Measurements from ENCODE around the gene RREB1.

Gene RREB1

DNA sequence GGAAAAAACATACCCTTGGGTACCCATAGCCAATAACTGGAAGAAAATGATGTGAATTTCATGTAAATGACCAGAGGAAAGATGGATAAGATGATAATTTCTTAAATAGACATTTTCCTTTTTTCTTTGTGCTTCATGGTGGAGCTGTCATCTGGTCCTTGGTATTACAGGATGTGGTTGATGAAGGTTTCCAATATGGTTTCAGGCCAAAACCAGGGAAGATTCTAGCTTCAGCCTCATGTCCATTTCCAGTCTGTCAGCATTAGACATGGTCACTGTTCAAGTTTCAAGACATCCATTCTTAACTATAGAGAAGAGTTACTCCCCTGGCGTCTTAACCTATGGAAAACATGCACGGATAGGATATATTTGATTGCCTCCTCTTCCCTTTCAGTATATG is 141.6 kb downstream of the RREB1 start:
- H3K4me1 ChIP-seq (ENCODE audit: control insufficient read depth, insufficient read depth, low read length), result no peaks in the 10 kb centered on the region
- no CpG with 5 or more reads among the region's 2 CpGs for WGBS, 2 experiments
- no peak overlapping the region for H3K4me3 ChIP-seq (ENCODE audit: insufficient read depth, low read depth, low read length)
- H3K9me3 ChIP-seq (ENCODE audit: control insufficient read depth, low read length), result no peaks in the 10 kb centered on the region
- H3K27me3 ChIP-seq (ENCODE audit: control insufficient read depth, insufficient read depth, low read length, poor library complexity, severe bottlenecking), result no peaks in the 10 kb centered on the region
- no peaks in the 10 kb centered on the region for H3K36me3 ChIP-seq (ENCODE audit: control insufficient read depth, insufficient read depth, low read length)
- no peak overlapping the region for H3K27ac ChIP-seq (ENCODE audit: insufficient read depth, low read depth, low read length, poor library complexity, severe bottlenecking)

DNA sequence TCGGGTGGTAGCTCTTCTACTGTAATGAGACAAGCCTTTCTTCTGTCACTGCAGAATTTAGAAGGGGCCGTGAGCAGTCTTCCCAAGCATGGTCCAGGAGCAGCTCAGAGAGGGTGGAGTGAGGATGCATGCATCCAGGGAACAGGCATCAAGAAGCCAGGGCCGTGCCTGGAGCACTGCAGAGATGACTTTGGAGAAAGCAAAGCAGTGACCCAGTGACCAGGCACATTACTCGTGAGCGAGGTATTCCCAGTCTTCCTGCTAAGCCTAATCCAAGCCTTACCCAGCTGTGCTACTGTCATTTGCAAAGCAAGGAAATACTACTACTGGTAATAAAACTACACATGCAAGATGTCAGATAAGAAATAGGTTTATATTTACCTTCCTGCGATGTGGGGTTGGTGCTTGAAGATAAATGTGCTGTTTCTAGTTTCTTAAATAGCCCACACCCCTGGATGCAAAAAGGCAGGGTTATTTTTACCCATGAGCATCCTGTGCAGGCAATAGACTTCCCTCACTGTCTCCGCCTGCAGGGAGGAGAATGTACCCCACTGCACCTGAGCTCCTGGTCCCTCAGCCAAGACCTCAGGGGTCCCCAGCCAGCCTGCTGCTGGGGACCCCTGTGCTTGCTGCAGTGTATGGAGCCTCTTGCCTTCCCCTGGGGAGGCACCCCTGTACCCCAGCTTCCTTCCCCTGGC is 142.3 kb downstream of the RREB1 start:
- H3K27ac ChIP-seq (ENCODE audit: insufficient read depth, low read depth, low read length, poor library complexity, severe bottlenecking), result no peak overlapping the region
- H3K4me1 ChIP-seq (ENCODE audit: control insufficient read depth, insufficient read depth, low read length), result no peaks in the 10 kb centered on the region
- no peaks in the 10 kb centered on the region for H3K27me3 ChIP-seq (ENCODE audit: control insufficient read depth, insufficient read depth, low read length, poor library complexity, severe bottlenecking)
- H3K9me3 ChIP-seq (ENCODE audit: control insufficient read depth, low read length), result no peaks in the 10 kb centered on the region
- H3K4me3 ChIP-seq (ENCODE audit: insufficient read depth, low read depth, low read length), result no peak overlapping the region
- H3K36me3 ChIP-seq (ENCODE audit: control insufficient read depth, insufficient read depth, low read length), result no peaks in the 10 kb centered on the region
- 91 to 94% methylated on average over 7 of the region's 7 CpGs for WGBS, 2 experiments

DNA sequence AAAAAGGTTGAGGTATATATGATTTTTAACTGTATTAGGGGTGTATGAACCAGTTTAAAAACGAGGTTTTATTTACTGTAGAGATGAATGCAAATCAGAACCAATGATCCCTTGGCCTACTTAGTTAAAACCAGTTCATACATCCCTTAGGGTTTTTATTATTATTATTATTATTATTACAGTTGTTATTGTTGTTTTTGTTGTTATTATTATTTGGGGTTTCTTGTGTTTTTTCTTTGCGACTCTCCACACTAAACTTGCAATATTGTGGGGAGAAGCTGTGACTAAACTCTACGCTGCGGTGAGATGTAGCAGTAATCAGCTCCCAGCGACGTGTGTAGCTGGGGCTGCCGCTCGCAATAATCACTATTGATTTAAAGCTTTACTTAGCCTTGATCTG is 143.1 kb downstream of the RREB1 start:
- Histone ChIP-seq H3K4me3 (ENCODE audit: insufficient read depth, low read depth, low read length) (no peak overlapping the region), H3K4me1 (ENCODE audit: control insufficient read depth, insufficient read depth, low read length) (no peaks in the 10 kb centered on the region), H3K36me3 (ENCODE audit: control insufficient read depth, insufficient read depth, low read length) (no peaks in the 10 kb centered on the region), H3K27ac (ENCODE audit: insufficient read depth, low read depth, low read length, poor library complexity, severe bottlenecking) (no peak overlapping the region), H3K9me3 (ENCODE audit: control insufficient read depth, low read length) (no peaks in the 10 kb centered on the region), H3K27me3 (ENCODE audit: control insufficient read depth, insufficient read depth, low read length, poor library complexity, severe bottlenecking) (no peaks in the 10 kb centered on the region)
- 94 to 95% methylated on average over 8 of the region's 8 CpGs for WGBS, 2 experiments

DNA sequence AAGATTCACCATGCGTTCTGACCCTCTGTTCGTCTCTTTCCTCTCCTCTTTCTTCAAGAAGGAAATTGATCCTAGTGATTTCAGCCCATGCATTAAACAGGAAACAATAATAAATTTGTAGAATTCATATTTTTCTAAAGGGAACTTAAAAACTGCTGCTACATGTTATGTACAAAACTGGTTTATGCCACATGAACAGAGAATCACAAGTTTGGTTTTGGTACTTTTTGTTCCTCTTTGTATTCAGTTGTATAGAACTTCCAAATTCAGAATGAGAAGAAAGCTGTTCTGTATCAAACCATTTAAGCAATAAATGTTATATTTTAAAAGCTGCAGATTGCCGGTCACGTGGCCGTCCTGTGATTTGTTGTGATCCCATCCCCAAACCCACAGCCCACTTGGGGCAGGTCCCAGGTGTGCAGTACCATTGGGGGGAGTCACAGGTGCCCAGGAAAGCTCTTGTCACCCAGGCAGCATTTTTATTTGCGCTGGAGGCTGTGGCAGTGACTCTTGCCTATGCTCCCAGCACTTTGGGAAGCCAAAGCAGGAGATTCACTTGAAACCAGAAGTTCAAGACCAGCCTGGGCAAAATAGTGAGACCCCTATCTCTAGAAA is 144.0 kb downstream of the RREB1 start:
- Histone ChIP-seq H3K27ac (ENCODE audit: insufficient read depth, low read depth, low read length, poor library complexity, severe bottlenecking) (no peak overlapping the region), H3K36me3 (ENCODE audit: control insufficient read depth, insufficient read depth, low read length) (no peaks in the 10 kb centered on the region), H3K9me3 (ENCODE audit: control insufficient read depth, low read length) (no peaks in the 10 kb centered on the region), H3K4me3 (ENCODE audit: insufficient read depth, low read depth, low read length) (no peak overlapping the region), H3K27me3 (ENCODE audit: control insufficient read depth, insufficient read depth, low read length, poor library complexity, severe bottlenecking) (no peaks in the 10 kb centered on the region), H3K4me1 (ENCODE audit: control insufficient read depth, insufficient read depth, low read length) (no peaks in the 10 kb centered on the region)
- 93 to 94% methylated on average over 6 of the region's 6 CpGs for WGBS, 2 experiments

DNA sequence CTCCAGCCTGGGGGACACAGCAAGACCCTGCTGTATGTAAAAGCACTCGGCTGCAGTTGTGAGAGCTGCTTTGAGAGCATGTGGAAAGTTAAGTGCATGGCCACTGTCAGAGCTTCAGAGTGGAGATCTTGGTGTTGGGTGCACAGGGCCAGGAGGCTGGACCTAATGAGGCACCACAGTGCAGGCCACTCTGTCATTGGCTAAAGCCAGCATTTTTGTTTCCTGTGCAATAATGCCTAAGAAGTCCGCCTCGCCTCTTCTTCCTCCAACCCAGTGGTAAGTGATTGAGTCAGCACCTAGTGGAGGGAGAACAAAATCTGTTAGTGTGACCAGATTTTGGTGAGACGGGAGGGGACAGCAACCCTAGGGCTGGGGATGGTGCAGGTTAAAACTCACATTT is 144.6 kb downstream of the RREB1 start:
- Histone ChIP-seq H3K9me3 (ENCODE audit: control insufficient read depth, low read length) (no peaks in the 10 kb centered on the region), H3K27me3 (ENCODE audit: control insufficient read depth, insufficient read depth, low read length, poor library complexity, severe bottlenecking) (no peaks in the 10 kb centered on the region), H3K4me1 (ENCODE audit: control insufficient read depth, insufficient read depth, low read length) (no peaks in the 10 kb centered on the region), H3K36me3 (ENCODE audit: control insufficient read depth, insufficient read depth, low read length) (no peaks in the 10 kb centered on the region), H3K4me3 (ENCODE audit: insufficient read depth, low read depth, low read length) (no peak overlapping the region), H3K27ac (ENCODE audit: insufficient read depth, low read depth, low read length, poor library complexity, severe bottlenecking) (no peak overlapping the region)
- 91 to 93% methylated on average over 4 of the region's 4 CpGs for WGBS, 2 experiments

DNA sequence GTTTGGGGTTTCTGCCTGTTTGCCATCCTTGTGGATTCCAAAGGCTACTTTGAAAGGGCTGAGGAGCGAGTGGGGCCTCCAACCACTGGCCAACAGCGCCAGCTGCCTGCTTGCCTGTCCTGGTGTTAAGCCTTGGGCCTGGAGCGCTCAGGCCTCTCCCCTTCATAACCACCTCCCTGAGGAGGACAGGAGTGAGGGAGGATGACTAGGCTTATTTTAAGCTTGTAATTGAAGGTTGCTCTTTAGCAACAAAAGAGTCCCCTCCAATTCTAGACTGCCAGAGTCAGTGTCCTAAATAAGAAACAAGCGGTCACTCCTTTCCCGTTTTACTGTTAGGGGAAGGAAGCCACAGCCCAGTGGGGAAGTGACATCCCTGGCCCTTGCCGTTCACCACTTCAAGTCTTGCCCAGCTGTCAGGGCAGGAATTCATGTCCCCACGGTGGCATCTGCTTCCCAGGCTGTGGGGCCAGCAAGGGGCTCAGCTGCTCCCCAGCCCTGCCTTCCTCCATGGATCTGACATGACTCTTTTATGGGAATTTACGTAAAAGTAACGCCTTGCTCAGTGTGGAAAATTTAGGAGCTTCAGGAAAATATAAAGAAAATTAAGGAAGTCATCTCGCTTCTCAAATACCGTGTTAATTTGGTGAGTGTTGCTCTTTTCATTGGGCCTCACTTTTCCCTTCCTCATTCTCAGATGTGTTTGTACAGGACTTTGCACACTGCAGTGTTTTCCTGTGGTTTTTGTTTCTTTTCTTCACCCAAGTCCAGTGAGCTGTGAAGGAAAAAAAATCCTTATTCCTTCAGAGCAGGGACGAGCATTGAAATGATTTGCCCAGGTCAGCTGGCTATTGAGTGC is 147.4 kb downstream of the RREB1 start:
- WGBS, 2 experiments, result 93 to 95% methylated on average over 12 of the region's 12 CpGs

DNA sequence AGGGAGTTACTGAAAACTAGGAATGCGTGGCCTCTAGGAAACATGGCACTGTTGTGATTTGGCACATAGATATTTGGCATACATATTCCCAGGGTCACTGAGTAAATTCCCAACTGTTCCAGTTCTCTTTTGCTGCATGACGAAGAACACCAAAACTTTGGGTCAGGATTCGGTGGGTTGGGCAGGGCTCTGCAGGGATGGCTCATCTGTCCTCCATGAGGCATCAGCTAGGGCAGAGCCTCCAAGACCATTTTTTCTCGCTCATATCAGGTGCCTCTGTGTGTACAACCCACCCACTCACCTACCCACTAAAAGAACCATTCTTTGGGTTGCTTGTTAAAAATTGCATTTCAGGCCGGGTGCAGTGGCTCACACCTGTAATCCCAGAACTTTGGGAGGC is 148.2 kb downstream of the RREB1 start:
- H3K27me3 ChIP-seq (ENCODE audit: control insufficient read depth, insufficient read depth, low read length, poor library complexity, severe bottlenecking), result no peaks in the 10 kb centered on the region
- 90 to 92% methylated on average over 5 of the region's 5 CpGs for WGBS, 2 experiments
- no peak overlapping the region for H3K4me3 ChIP-seq (ENCODE audit: insufficient read depth, low read depth, low read length)
- no peak overlapping the region for H3K27ac ChIP-seq (ENCODE audit: insufficient read depth, low read depth, low read length, poor library complexity, severe bottlenecking)
- H3K4me1 ChIP-seq (ENCODE audit: control insufficient read depth, insufficient read depth, low read length), result no peaks in the 10 kb centered on the region
- H3K36me3 ChIP-seq (ENCODE audit: control insufficient read depth, insufficient read depth, low read length), result no peaks in the 10 kb centered on the region
- no peaks in the 10 kb centered on the region for H3K9me3 ChIP-seq (ENCODE audit: control insufficient read depth, low read length)

More for the DNA sequence above, 147.4 kb downstream of the RREB1 start:
- Histone ChIP-seq H3K27ac (ENCODE audit: insufficient read depth, low read depth, low read length, poor library complexity, severe bottlenecking) (no peak overlapping the region), H3K27me3 (ENCODE audit: control insufficient read depth, insufficient read depth, low read length, poor library complexity, severe bottlenecking) (no peaks in the 10 kb centered on the region), H3K4me3 (ENCODE audit: insufficient read depth, low read depth, low read length) (no peak overlapping the region), H3K4me1 (ENCODE audit: control insufficient read depth, insufficient read depth, low read length) (no peaks in the 10 kb centered on the region), H3K36me3 (ENCODE audit: control insufficient read depth, insufficient read depth, low read length) (no peaks in the 10 kb centered on the region), H3K9me3 (ENCODE audit: control insufficient read depth, low read length) (no peaks in the 10 kb centered on the region)

DNA sequence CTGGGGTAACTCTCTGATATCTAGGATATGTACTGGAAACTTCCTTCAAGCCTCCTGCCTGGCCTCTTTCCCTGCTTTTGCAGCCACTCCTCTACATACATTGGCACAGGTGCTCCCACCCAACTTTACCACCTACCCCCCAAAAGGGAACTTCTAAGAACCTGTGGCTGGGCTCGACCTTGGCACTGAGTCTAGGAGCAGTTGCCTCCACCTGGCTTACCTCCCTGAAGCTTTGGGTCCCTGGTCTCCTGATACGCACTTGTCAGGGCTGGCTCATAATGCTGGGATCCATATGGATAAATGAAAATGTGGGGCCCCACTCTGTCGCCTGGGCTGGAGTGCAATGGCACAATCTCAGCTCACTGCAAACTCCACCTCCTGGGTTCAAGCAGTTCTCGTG is 149.0 kb downstream of the RREB1 start:
- H3K4me1 ChIP-seq (ENCODE audit: control insufficient read depth, insufficient read depth, low read length), result peaks cover 4% of the 10 kb centered on the region
- H3K27me3 ChIP-seq (ENCODE audit: control insufficient read depth, insufficient read depth, low read length, poor library complexity, severe bottlenecking), result no peaks in the 10 kb centered on the region
- 94 to 95% methylated on average over 4 of the region's 4 CpGs for WGBS, 2 experiments
- H3K27ac ChIP-seq (ENCODE audit: insufficient read depth, low read depth, low read length, poor library complexity, severe bottlenecking), result no peak overlapping the region
- H3K9me3 ChIP-seq (ENCODE audit: control insufficient read depth, low read length), result no peaks in the 10 kb centered on the region
- no peak overlapping the region for H3K4me3 ChIP-seq (ENCODE audit: insufficient read depth, low read depth, low read length)
- no peaks in the 10 kb centered on the region for H3K36me3 ChIP-seq (ENCODE audit: control insufficient read depth, insufficient read depth, low read length)

DNA sequence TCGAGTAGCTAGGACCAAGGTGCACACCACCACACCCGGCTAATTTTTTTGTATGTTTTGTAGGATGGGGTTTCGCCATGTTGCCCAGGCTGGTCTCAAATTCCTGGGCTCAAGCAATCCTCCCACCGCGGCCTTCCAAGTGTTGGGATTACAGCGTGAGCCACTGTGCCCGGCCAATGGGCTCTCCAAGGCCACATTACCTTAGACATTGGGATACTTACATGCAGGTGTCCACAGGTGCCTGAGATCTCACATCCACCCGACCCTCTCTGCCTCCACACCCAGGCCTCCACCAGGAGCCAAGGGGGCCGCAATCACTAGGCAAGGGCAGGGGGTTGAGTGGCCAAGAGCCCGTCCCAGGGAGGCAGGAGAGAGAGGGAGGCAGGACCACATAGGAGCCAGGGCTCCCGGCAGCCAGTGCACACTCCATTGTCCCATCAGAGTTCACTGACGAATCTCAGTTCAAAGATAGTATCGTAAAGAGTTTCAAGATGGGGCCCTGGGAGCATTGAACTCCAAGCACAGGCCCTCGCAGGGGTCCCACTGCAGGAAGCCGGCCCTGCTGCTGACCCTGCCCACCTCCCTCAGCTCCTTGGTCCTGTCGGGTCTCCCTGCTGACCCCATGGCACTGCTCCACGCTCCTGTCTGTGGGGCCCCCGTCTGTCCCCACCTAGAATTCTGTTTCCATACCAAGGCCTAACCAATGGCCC is 149.9 kb downstream of the RREB1 start:
- Histone ChIP-seq H3K4me1 (ENCODE audit: control insufficient read depth, insufficient read depth, low read length) (peaks cover 4% of the 10 kb centered on the region), H3K27me3 (ENCODE audit: control insufficient read depth, insufficient read depth, low read length, poor library complexity, severe bottlenecking) (no peaks in the 10 kb centered on the region), H3K9me3 (ENCODE audit: control insufficient read depth, low read length) (no peaks in the 10 kb centered on the region), H3K27ac (ENCODE audit: insufficient read depth, low read depth, low read length, poor library complexity, severe bottlenecking) (no peak overlapping the region), H3K36me3 (ENCODE audit: control insufficient read depth, insufficient read depth, low read length) (no peaks in the 10 kb centered on the region), H3K4me3 (ENCODE audit: insufficient read depth, low read depth, low read length) (no peak overlapping the region)
- 92 to 94% methylated on average over 18 of the region's 18 CpGs for WGBS, 2 experiments

All from ectodermal cell (in vitro differentiated cells).